ENCODE results near the gene ITM2C.

- TF ChIP-seq POLR2AphosphoS5 (IDR thresholded peaks at IDR 0.05; ENCODE audit: low read depth) (no peak), CTCF (IDR thresholded peaks at IDR 0.05; ENCODE audit: insufficient read depth, low read length) (no peak), REST (IDR thresholded peaks at IDR 0.05; ENCODE audit: insufficient replicate concordance, low read depth) (no peak), SPI1 (IDR thresholded peaks at IDR 0.05; ENCODE audit: borderline replicate concordance, low read depth) (no peak), GABPA (IDR thresholded peaks at IDR 0.05; ENCODE audit: low read depth) (no peak)
Observed at GRCh38 chr2:230899786-230900185, 35.0 kb downstream of the ITM2C start.
